AG04450 (cell line): ENCODE results near the gene ATF6. TPM values are rescaled to one million over a fixed set of nuclear protein-coding genes. Genes with fewer than 3 reads are reported as not detected.

Experiments used
- CTCF ChIA-PET: fragments of 300-600, 350-600 bp; formaldehyde crosslinking; extraction: SDS; loops from one replicate; lab custom pipeline; 2022; ENCODE audit warnings: antibody characterized with exemption, inconsistent platforms; lab: Charles Lee
- POLR2A ChIA-PET: fragments of 350-600 bp; formaldehyde crosslinking; extraction: SDS; loops from one replicate; lab custom pipeline; 2021; ENCODE audit warnings: antibody characterized with exemption, inconsistent platforms; lab: Yijun Ruan, JAX
- DNase-seq: peaks from one replicate; pipeline ENCODE4 v3.0.0-alpha.2; 2011; ENCODE audit warnings: low read depth, low spot score
- H3K27ac ChIP-seq: one replicate; pipeline ENCODE4 v1.5.1; 2012; ENCODE audit warnings: low read depth, low read length, control low read depth
- H3K27me3 ChIP-seq: one replicate; pipeline ENCODE4 v1.6.0; 2012; ENCODE audit warnings: low read length; ENCODE audit not compliant: control insufficient read depth, insufficient read depth
- H3K4me3 ChIP-seq: 2 replicates; pipeline ENCODE4 v1.5.1; 2011; ENCODE audit warnings: mild to moderate bottlenecking, low read depth, low read length, control low read depth
- H3K9me3 ChIP-seq: 2 replicates; pipeline ENCODE4 v1.5.1; 2012; ENCODE audit warnings: low read length; ENCODE audit not compliant: control insufficient read depth, insufficient read depth
- polyA plus RNA-seq: library from polyadenylated mRNA; depleted of rRNA; stranded (reverse); fragments of >200 nt; gene quantifications from 2 replicates; pipeline ENCODE4 v1.2.3, GENCODE V29; 2011
- TF ChIP-seq, protein P1 (sequence below): IDR thresholded peaks from 2 replicates; pipeline ENCODE4 v1.5.1; 2011; ENCODE audit warnings: low read depth, low read length, control low read depth, inconsistent platforms

ATF6 gene
- polyA plus RNA-seq, 1 experiment, result 33.6 TPM

DNA sequence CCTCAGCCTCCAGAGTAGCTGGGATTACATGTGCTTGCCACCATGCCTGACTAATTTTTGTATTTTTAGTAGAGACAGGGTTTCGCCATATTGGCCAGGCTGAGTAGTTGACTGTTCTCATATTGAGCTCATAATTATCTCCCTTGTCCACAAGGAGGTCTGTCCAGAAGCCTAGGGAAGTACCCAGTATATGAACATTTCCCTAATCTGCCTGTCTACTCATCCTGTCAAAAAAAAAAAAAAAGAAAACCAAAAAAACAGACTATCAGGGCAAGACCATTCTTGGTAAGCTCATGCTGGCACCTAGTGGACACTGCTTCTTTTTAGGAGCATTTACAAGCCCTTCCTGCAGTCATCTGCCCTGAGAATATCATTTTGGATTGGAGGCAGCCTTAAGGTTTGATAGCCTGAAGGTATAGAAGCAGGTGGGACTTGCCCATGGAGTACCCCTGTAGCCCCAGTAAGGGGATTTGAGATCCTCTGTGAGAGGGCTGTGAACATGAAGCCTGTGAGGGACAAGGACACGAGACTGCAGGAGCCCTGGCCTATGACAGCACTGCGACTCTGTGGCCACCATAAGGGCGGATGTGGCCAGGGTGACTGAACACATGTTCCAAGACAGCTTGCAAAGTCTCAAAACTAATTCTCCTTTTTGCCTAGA, 27.4 kb upstream of the ATF6 start:
- peak; percentile 55 for DNase-seq
- H3K9me3 ChIP-seq, result no peaks in the 10 kb centered on the region
- no peak overlapping the region for H3K4me3 ChIP-seq
- ChIA-PET CTCF (interaction anchor here (0.6 to 7.6 kb wide), 24 partner anchors 10 to 1810 kb away, joined by 3 to 92 read pairs (median 4); partner anchors contain the start of genes DUSP12 and FCRLB), POLR2A (no interaction called here)
- H3K27me3 ChIP-seq, result no peaks in the 10 kb centered on the region
- TF ChIP-seq, protein P1, sequence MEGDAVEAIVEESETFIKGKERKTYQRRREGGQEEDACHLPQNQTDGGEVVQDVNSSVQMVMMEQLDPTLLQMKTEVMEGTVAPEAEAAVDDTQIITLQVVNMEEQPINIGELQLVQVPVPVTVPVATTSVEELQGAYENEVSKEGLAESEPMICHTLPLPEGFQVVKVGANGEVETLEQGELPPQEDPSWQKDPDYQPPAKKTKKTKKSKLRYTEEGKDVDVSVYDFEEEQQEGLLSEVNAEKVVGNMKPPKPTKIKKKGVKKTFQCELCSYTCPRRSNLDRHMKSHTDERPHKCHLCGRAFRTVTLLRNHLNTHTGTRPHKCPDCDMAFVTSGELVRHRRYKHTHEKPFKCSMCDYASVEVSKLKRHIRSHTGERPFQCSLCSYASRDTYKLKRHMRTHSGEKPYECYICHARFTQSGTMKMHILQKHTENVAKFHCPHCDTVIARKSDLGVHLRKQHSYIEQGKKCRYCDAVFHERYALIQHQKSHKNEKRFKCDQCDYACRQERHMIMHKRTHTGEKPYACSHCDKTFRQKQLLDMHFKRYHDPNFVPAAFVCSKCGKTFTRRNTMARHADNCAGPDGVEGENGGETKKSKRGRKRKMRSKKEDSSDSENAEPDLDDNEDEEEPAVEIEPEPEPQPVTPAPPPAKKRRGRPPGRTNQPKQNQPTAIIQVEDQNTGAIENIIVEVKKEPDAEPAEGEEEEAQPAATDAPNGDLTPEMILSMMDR, result peak; percentile 70
- H3K27ac ChIP-seq, result no peak overlapping the region

DNA sequence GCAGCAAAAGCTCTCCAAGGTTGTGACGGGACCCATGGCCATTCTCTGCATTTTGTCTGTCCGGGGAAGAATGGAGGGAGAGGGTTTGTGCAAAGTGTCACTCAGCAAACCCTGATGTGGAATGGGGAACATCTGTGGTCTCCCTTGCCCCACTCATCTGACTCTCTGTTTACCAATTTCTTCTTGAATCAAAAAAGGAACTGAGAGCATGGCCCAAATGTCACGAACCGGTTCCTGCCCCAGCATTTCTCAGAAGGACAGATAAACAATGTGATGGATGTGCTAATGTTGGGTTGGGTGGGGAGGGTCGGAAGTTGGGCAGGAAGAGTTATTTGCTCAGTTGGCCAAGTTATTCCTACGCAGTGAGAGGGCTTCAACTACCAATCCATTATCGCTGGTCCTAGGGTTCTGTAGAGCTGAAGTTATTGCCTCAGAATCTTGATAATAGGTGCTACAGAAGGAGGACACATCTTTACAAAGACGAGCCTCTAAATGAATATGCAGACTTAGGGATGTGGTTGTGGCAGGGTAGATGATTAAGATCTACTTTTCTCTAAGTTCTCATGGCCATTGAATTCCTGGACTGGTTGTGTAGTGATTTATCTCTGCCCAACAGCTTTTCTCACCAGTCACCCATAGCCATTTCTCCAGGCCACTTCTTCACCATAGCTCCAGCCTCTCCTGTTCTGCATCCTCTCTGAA, 26.1 kb upstream of the ATF6 start:
- Histone ChIP-seq H3K4me3 (no peak overlapping the region), H3K9me3 (no peaks in the 10 kb centered on the region), H3K27me3 (no peaks in the 10 kb centered on the region), H3K27ac (no peak overlapping the region)
- ChIA-PET POLR2A (no interaction called here), CTCF (interaction anchor here (1.2 to 7.6 kb wide), 13 partner anchors 9 to 298 kb away, joined by 3 to 92 read pairs (median 13); partner anchors contain the start of gene DUSP12)
- TF ChIP-seq, protein P1, result no peak
- no peak for DNase-seq

DNA sequence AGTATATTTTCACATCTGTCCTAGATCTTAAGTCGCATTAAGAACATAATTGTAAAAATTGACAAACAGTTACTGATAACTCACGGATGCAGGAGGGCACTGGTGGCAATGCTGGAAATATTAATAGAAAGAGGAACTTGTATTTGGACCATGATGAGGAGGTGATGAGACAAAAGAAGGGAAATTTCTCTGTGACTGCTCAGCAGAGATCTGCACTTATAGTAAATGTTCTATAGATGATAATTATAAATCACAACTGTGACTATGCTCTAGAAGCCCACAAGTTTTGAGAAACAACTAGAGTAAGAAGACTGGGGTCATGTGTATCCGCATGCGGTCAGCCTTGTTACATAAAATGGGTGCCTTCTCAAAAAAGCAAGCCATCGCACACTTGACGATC, 25.2 kb upstream of the ATF6 start:
- no peaks in the 10 kb centered on the region for H3K9me3 ChIP-seq
- CTCF ChIA-PET, result interaction anchor here (0.6 to 7.6 kb wide), 24 partner anchors 8 to 514 kb away, joined by 3 to 92 read pairs (median 6); partner anchors contain the start of genes ATF6, DUSP12 and FCRLB
- POLR2A ChIA-PET, result no interaction called here
- no peak for DNase-seq
- H3K27me3 ChIP-seq, result no peaks in the 10 kb centered on the region
- TF ChIP-seq, protein P1, result no peak
- H3K27ac ChIP-seq, result no peak overlapping the region
- no peak overlapping the region for H3K4me3 ChIP-seq

DNA sequence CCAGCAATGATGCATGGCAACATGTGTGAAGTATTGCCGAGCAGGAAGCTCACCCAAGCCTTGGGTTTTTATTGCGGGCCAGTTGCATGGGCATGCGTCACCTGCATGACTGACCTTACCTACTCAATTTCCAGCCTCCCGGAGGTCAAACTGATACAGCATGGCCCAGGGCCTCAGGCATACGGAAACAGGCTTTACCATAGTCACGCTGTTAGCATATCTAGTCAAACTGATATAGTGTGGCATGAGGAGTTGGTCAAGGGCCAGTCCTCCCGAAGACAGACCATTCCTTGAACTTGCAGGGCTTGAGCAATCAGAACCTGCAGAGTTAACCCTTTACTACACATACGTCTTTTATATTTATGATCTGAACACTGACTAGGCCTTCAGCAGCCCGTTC, 22.9 kb upstream of the ATF6 start:
- CTCF ChIA-PET, result interaction anchor here (2.3 to 6.0 kb wide), 3 partner anchors 11 to 294 kb away, joined by 18 to 70 read pairs (median 25); no protein-coding TSS in a partner anchor
- no peaks in the 10 kb centered on the region for H3K27me3 ChIP-seq
- H3K27ac ChIP-seq, result no peak overlapping the region
- no peaks in the 10 kb centered on the region for H3K9me3 ChIP-seq
- H3K4me3 ChIP-seq, result no peak overlapping the region
- no peak for DNase-seq
- TF ChIP-seq, protein P1, result no peak
- POLR2A ChIA-PET, result no interaction called here

DNA sequence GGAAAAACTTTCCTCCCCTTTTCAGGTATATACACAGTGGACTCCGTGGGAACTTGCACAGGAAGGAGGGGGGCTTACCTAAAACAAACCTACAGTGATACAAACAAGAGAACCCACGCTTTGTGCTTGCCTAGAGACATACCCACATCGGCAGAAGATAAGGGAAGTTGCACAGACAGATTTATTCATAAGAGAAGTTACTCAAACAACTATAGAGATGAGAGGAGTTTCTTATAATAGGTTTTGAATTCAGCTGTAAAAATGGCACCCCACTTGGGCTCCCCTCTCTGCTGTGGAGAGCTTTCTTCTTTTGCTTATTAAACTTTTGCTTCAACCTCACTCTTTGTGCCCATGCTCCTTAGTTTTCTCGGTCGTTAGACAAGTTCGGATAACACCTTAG, 18.3 kb upstream of the ATF6 start:
- CTCF ChIA-PET, result interaction anchor here (2.3 to 3.0 kb wide), 2 partner anchors 8 to 290 kb away, joined by 15 to 29 read pairs; no protein-coding TSS in a partner anchor
- POLR2A ChIA-PET, result no interaction called here
- TF ChIP-seq, protein P1, result no peak

More for the DNA sequence above, 18.3 kb upstream of the ATF6 start:
- H3K4me3 ChIP-seq, result no peak overlapping the region
- H3K27me3 ChIP-seq, result no peaks in the 10 kb centered on the region
- H3K27ac ChIP-seq, result no peak overlapping the region
- no peak for DNase-seq
- H3K9me3 ChIP-seq, result no peaks in the 10 kb centered on the region; the same call in 1 of the 2 replicates
